Omental fat pad (tissue), 4 donors: Measurements from ENCODE around the gene RNF208. TPM values are rescaled to one million over a fixed set of nuclear protein-coding genes. Genes with fewer than 3 reads are reported as not detected.

Source experiments
- ATAC-seq: fragments of 150-250 bp; one replicate; pipeline ENCODE4 v1.9.1; 2016; ENCODE audit warnings: mild to moderate bottlenecking, moderate library complexity; ENCODE audit not compliant: low FRiP score
- DNase-seq: peaks from one replicate; pipeline ENCODE4 v3.0.0-alpha.2; 2019; ENCODE audit warnings: low spot score
- CTCF ChIP-seq, 3 donors: fragments of 450-650 bp; IDR thresholded peaks; one replicate each; pipeline ENCODE4 v1.5.1; 2016 to 2017; ENCODE audit warnings: antibody characterized with exemption in 3 of 3, mild to moderate bottlenecking in 3 of 3, moderate library complexity in 2 of 3
- total RNA-seq, 4 donors: library from RNA; depleted of rRNA; stranded (reverse); fragments of >200 nt; gene quantifications; one replicate each; pipeline ENCODE4 v1.1.0, GENCODE V29; 2016

The RNF208 gene
- 1 to 10 TPM in 1 of 4 donors, under 1 TPM in 2, not detected in 1; 0.65 to 1.0 (median 0.72) TPM for total RNA-seq

GRCh38 chr9:137222190-137223077, at the start of gene RNF208:
Gene RNF208 (minus strand): TSS chr9:137222240. CDS start chr9:137221212, 1,028 bp downstream.
- ATAC-seq (no peak), DNase-seq (no peak)
- no peak for TF ChIP-seq CTCF (IDR thresholded peaks at IDR 0.05)

- no peak for TF ChIP-seq CTCF (IDR thresholded peaks at IDR 0.05)
- no peak for DNase-seq
- no peak for ATAC-seq
These were observed 49.6 kb upstream of the RNF208 start for GRCh38 chr9:137271696-137272076.

- ATAC-seq (no peak), DNase-seq (no peak)
- TF ChIP-seq CTCF (IDR thresholded peaks at IDR 0.05), result no peak
These were observed 49.1 kb upstream of the RNF208 start for GRCh38 chr9:137270929-137271695.

- no peak for ATAC-seq
- DNase-seq, result no peak
- TF ChIP-seq CTCF (IDR thresholded peaks at IDR 0.05), result no peak
These were observed 47.3 kb upstream of the RNF208 start for GRCh38 chr9:137269231-137269772.

GRCh38 chr9:137268538-137269201, 46.6 kb upstream of the RNF208 start:
- no peak for ATAC-seq
- no peak for TF ChIP-seq CTCF (IDR thresholded peaks at IDR 0.05)
- no peak for DNase-seq

GRCh38 chr9:137267933-137268355, 45.9 kb upstream of the RNF208 start:
- no peak for ATAC-seq
- no peak for DNase-seq
- TF ChIP-seq CTCF (IDR thresholded peaks at IDR 0.05), result no peak
